HepG2 (cell line): ENCODE measurements around the gene TNS4. TPM values are rescaled to one million over a fixed set of nuclear protein-coding genes. Genes with fewer than 3 reads are reported as not detected.

Source experiments
- ARNTL ChIP-seq: sonication (generic); formaldehyde crosslinking; IDR thresholded peaks from 2 replicates; pipeline ENCODE4 v1.4.0; 2020; ENCODE audit warnings: mild to moderate bottlenecking, missing genetic modification reagents
- CREB1 ChIP-seq, 2 experiments: fragments of 450-650 bp in 1 of 2; IDR thresholded peaks; 2 replicates each; pipeline ENCODE4 v1.6.1; 2016 to 2017; ENCODE audit warnings: control low read depth in 1 of 2, mild to moderate bottlenecking in 1 of 2, missing compliant biosample characterization in 1 of 2, missing genetic modification characterization in 1 of 2
- DRAP1 ChIP-seq: IDR thresholded peaks from 2 replicates; pipeline ENCODE4 v1.6.1; 2016; ENCODE audit warnings: missing genetic modification reagents, missing compliant biosample characterization
- ERF ChIP-seq: IDR thresholded peaks from 2 replicates; pipeline ENCODE4 v1.6.1; 2018; ENCODE audit warnings: missing biosample characterization, missing genetic modification reagents
- HDAC1 ChIP-seq: sonication (generic); formaldehyde crosslinking; IDR thresholded peaks from 2 replicates; pipeline ENCODE4 v1.5.1; 2020; ENCODE audit warnings: mild to moderate bottlenecking, missing genetic modification reagents
- HNF4G ChIP-seq, 2 experiments: sonication (generic) in 1 of 2; formaldehyde crosslinking in 1 of 2; IDR thresholded peaks; 2 replicates each; pipeline versions ENCODE4 v1.4.0 to v1.6.1; 2011 to 2020; ENCODE audit warnings: borderline replicate concordance in 2 of 2, low read depth in 2 of 2, mild to moderate bottlenecking in 2 of 2, low read length in 1 of 2, missing genetic modification reagents in 1 of 2, moderate library complexity in 1 of 2
- KDM3A ChIP-seq: IDR thresholded peaks from 2 replicates; pipeline ENCODE4 v1.6.1; 2018; ENCODE audit warnings: low read depth, missing compliant biosample characterization
- MLX ChIP-seq: IDR thresholded peaks from 2 replicates; pipeline ENCODE4 v1.6.1; 2016
- MXD4 ChIP-seq: IDR thresholded peaks from 2 replicates; pipeline ENCODE4 v1.6.1; 2016; ENCODE audit warnings: mild to moderate bottlenecking, missing biosample characterization, missing genetic modification reagents
- MYNN ChIP-seq: sonication (generic); formaldehyde crosslinking; IDR thresholded peaks from 2 replicates; pipeline ENCODE4 v1.4.0; 2020; ENCODE audit warnings: mild to moderate bottlenecking, low read depth, missing genetic modification reagents
- NCOA2 ChIP-seq: sonication (generic); formaldehyde crosslinking; IDR thresholded peaks from 2 replicates; pipeline ENCODE4 v1.8.0; 2022; ENCODE audit warnings: inconsistent platforms
- PAX8 ChIP-seq: sonication (generic); formaldehyde crosslinking; IDR thresholded peaks from 2 replicates; pipeline ENCODE4 v1.8.0; 2022; ENCODE audit warnings: mild to moderate bottlenecking, missing genetic modification reagents, borderline replicate concordance
- SNAPC5 ChIP-seq: sonication (generic); formaldehyde crosslinking; IDR thresholded peaks from 2 replicates; pipeline ENCODE4 v1.8.1; 2023; ENCODE audit warnings: mild to moderate bottlenecking, missing genetic modification reagents, borderline replicate concordance
- TBX2 ChIP-seq: sonication (generic); formaldehyde crosslinking; IDR thresholded peaks from 2 replicates; pipeline ENCODE4 v1.5.0; 2020; ENCODE audit warnings: missing genetic modification reagents, mild to moderate bottlenecking, borderline replicate concordance
- THAP9 ChIP-seq: sonication (generic); formaldehyde crosslinking; IDR thresholded peaks from 2 replicates; pipeline ENCODE4; 2020; ENCODE audit warnings: missing genetic modification reagents, mild to moderate bottlenecking, borderline replicate concordance
- YEATS2 ChIP-seq: sonication (generic); formaldehyde crosslinking; IDR thresholded peaks from 2 replicates; pipeline ENCODE4 v1.4.0; 2020; ENCODE audit warnings: missing genetic modification reagents, borderline replicate concordance
- ZNF274 ChIP-seq: sonication (generic); formaldehyde crosslinking; IDR thresholded peaks from 2 replicates; pipeline ENCODE4 v1.5.1; 2020; ENCODE audit warnings: mild to moderate bottlenecking, missing genetic modification reagents
- ZNF430 ChIP-seq: sonication (generic); formaldehyde crosslinking; IDR thresholded peaks from 2 replicates; pipeline ENCODE4 v1.9.0; 2021; ENCODE audit warnings: mild to moderate bottlenecking, missing genetic modification reagents
- ZNF605 ChIP-seq: sonication (generic); formaldehyde crosslinking; IDR thresholded peaks from 2 replicates; pipeline ENCODE4 v1.8.0; 2022; ENCODE audit warnings: mild to moderate bottlenecking, missing genetic modification reagents
- ZNF639 ChIP-seq: conservative IDR thresholded peaks from 2 replicates; pipeline ENCODE4 v1.6.1; 2018; ENCODE audit warnings: missing genetic modification reagents
- ZNF75D ChIP-seq: sonication (generic); formaldehyde crosslinking; IDR thresholded peaks from 2 replicates; pipeline ENCODE4 v1.8.1; 2023; ENCODE audit warnings: missing genetic modification reagents, mild to moderate bottlenecking, borderline replicate concordance
- polyA plus RNA-seq, 8 experiments: library from polyadenylated mRNA; depleted of rRNA in 3 of 8; stranded (reverse) in 7 of 8; unstranded in 1 of 8; fragments of >200 nt; fragmentation: Illumina TruSeq in 4 of 8; extraction: Trizol in 4 of 8; gene quantifications; 2 replicates each; pipeline versions ENCODE4 v1.2.1 to v1.2.3, GENCODE V29; 2011 to 2016; ENCODE audit warnings: low read depth in 4 of 8, missing spikeins in 1 of 8, mixed read lengths in 1 of 8; ENCODE audit not compliant: insufficient read depth in 1 of 8
- total RNA-seq, 5 experiments: library from RNA; depleted of rRNA; stranded (reverse); fragments of >200 nt; fragmentation: Illumina TruSeq; extraction: Trizol; gene quantifications; 2 replicates each; pipeline ENCODE4 v1.2.3, GENCODE V29; 2016; ENCODE audit warnings: low read depth in 1 of 5

TNS4 gene
- total and polyA plus RNA-seq, 2 of the 13 experiments (the other 11 are each of a cell fraction or from before 2014, with no cell fraction given), result 0.58 to 2.1 TPM

GRCh38 chr17:40448639-40449261 lies 52.7 kb downstream of the TNS4 start (continued):
- TF ChIP-seq MYNN (CRISPR knock-in tag) (no peak), MXD4 (CRISPR knock-in tag) (peak; percentile 97), DRAP1 (CRISPR knock-in tag) (peak; percentile 73), YEATS2 (CRISPR knock-in tag) (peak; percentile 67; the same call in 1 of the 2 replicates), ZNF605 (peak; percentile 67), MLX (CRISPR knock-in tag) (peak; percentile 99), ZNF75D (CRISPR knock-in tag) (no peak), ZNF430 (CRISPR knock-in tag) (peak; percentile 93), ERF (CRISPR knock-in tag) (peak; percentile 93), PAX8 (no peak), THAP9 (CRISPR knock-in tag) (0 out of 2 replicates have a peak, but pooled peaks have one; percentile 45), SNAPC5 (CRISPR knock-in tag) (no peak), ZNF274 (no peak), ARNTL (CRISPR knock-in tag) (peak; percentile 100), ZNF639 (CRISPR knock-in tag) (no peak; the same call in 1 of the 2 replicates), KDM3A (peak; percentile 79; the same call in 1 of the 2 replicates), CREB1 (IDR thresholded peaks at IDR 0.05) (peak; percentile 38; the same call in 1 of the 2 replicates), CREB1 (CRISPR knock-in tag; IDR thresholded peaks at IDR 0.05) (no peak), NCOA2 (CRISPR knock-in tag) (peak; percentile 82), TBX2 (CRISPR knock-in tag) (peak; percentile 89; the same call in 1 of the 2 replicates), HNF4G (IDR thresholded peaks at IDR 0.05; ENCODE audit: borderline replicate concordance, low read depth, low read length) (no peak; the same call in 1 of the 2 replicates), HNF4G (CRISPR knock-in tag; IDR thresholded peaks at IDR 0.05; ENCODE audit: borderline replicate concordance, low read depth) (peak; percentile 85), HDAC1 (CRISPR knock-in tag) (peak; percentile 83)
